ENCODE measurements around the gene UBR4.

DNA sequence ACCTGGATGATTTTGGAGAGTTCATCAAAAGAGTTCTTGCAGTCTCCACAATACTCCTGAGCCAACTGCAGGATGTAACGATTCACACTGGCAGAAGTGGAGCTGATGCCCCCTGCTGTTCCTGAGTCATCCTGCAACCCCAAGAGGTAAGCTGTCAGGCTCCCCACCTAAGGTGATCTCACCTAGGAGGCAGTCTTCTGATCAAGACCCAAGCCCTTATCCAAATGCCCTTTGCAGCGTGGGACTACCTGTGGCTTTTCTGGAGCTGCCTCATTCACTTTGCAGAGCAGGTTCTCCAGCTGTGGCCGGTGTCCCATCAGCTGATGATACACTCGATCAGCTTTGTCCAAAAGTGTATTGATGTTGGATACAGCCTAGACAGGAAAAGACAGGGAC is 96.4 kb downstream of the UBR4 start:
- no peak for TF ChIP-seq POLR2A (IDR thresholded peaks at IDR 0.05; ENCODE audit: low read length)
- TF ChIP-seq GATA1 (IDR thresholded peaks at IDR 0.05; ENCODE audit: low read depth, low read length): no peak
